Natural killer cell treated with Interleukin-12 subunit alpha and Interleukin-12 subunit beta and Interleukin-15 and Interleukin-18, amount 100 ng/mL, for 72 hours (primary cell): ENCODE results near the gene ZNF766. TPM values are rescaled to one million over a fixed set of nuclear protein-coding genes. Genes with fewer than 3 reads are reported as not detected.

Experiments used
- ATAC-seq, 2 donors: fragments of 150-1000 bp; cut with Tn5 transposase in 1 of 2; sonication (Bioruptor Pico), chemical (Tn5 transposase) in 1 of 2; 2 replicates each; pipeline ENCODE4 v1.10.0; 2021
- DNase-seq: peaks from one replicate; pipeline ENCODE4 v3.0.0; 2022; ENCODE audit warnings: low spot score
- H3K27ac Mint-ChIP-seq, 2 donors: 1 replicate in 1 of 2; 2 replicates in 1 of 2; pipeline ENCODE4 v1.8.0; 2022; ENCODE audit warnings: mixed read lengths in 2 of 2, mild to moderate bottlenecking in 1 of 2, moderate library complexity in 1 of 2
- H3K27me3 Mint-ChIP-seq, 2 donors: 1 replicate in 1 of 2; 2 replicates in 1 of 2; pipeline ENCODE4 v1.8.0; 2022; ENCODE audit warnings: mixed read lengths in 2 of 2
- H3K36me3 Mint-ChIP-seq: one replicate; pipeline ENCODE4 v1.8.0; 2022; ENCODE audit warnings: mixed read lengths
- H3K4me1 Mint-ChIP-seq, 2 donors: 1 replicate in 1 of 2; 2 replicates in 1 of 2; pipeline ENCODE4 v1.8.0; 2022; ENCODE audit warnings: low read depth in 2 of 2, mixed read lengths in 2 of 2, mild to moderate bottlenecking in 1 of 2
- H3K4me3 Mint-ChIP-seq: one replicate; pipeline ENCODE4 v1.8.0; 2022; ENCODE audit warnings: mixed read lengths
- H3K9me3 Mint-ChIP-seq: 2 replicates; pipeline ENCODE4 v1.8.0; 2022; ENCODE audit warnings: mixed read lengths
- total RNA-seq, 2 donors: library from RNA; stranded (reverse); gene quantifications; one replicate each; pipeline ENCODE4 v1.2.3, GENCODE V29; 2022

The ZNF766 gene
- 10 to 100 TPM; 13.3 to 18.1 TPM for total RNA-seq

- ATAC-seq (peak; percentile 99), DNase-seq (peak; percentile 96)
- Mint-ChIP-seq H3K4me1 (peaks cover 29 to 34% of the 10 kb centered on the region in 2 donors), H3K36me3 (peaks cover 36% of the 10 kb centered on the region), H3K27ac (peak within 1 kb of the TSS; percentile 86 to 96), H3K9me3 (peaks cover 3% of the 10 kb centered on the region), H3K27me3 (no peaks in the 10 kb centered on the region), H3K4me3 (peak within 1 kb of the TSS; percentile 95)
Measured at GRCh38 chr19:52269338-52270261, at the start of gene ZNF766. TSS of gene ZNF766 (plus strand) at chr19:52269587. CDS start at chr19:52269614, 27 bp downstream.

GRCh38 chr19:52219611-52220010 is 49.8 kb upstream of the ZNF766 start:
- no peak for DNase-seq
- Mint-ChIP-seq H3K4me1 (peaks cover 0 to 13% of the 10 kb centered on the region in 2 donors), H3K9me3 (no peaks in the 10 kb centered on the region), H3K27me3 (no peaks in the 10 kb centered on the region), H3K27ac (no peak overlapping the region), H3K36me3 (peaks cover 49% of the 10 kb centered on the region), H3K4me3 (no peak overlapping the region)
- ATAC-seq, result no peak

- no peaks in the 10 kb centered on the region for H3K27me3 Mint-ChIP-seq
- no peaks in the 10 kb centered on the region for H3K9me3 Mint-ChIP-seq
- DNase-seq (no peak), ATAC-seq (no peak)
- no peak overlapping the region for H3K27ac Mint-ChIP-seq
- H3K36me3 Mint-ChIP-seq, result peaks cover 49% of the 10 kb centered on the region
- H3K4me1 Mint-ChIP-seq, result peaks cover 0 to 20% of the 10 kb centered on the region in 2 donors
- H3K4me3 Mint-ChIP-seq, result no peak overlapping the region
Measured at GRCh38 chr19:52221031-52221430, 48.4 kb upstream of the ZNF766 start.

- DNase-seq, result no peak
- H3K4me1 Mint-ChIP-seq, result peaks cover 7 to 28% of the 10 kb centered on the region in 2 donors
- peak in 1 of 2 donors; percentile 15 for ATAC-seq
- no peaks in the 10 kb centered on the region for H3K9me3 Mint-ChIP-seq
- H3K4me3 Mint-ChIP-seq, result no peak overlapping the region
- H3K27ac Mint-ChIP-seq, result no peak overlapping the region
- H3K36me3 Mint-ChIP-seq, result peaks cover 53% of the 10 kb centered on the region
- H3K27me3 Mint-ChIP-seq, result no peaks in the 10 kb centered on the region
Measured at GRCh38 chr19:52221831-52222375, 47.5 kb upstream of the ZNF766 start.

GRCh38 chr19:52224211-52224610 is 45.2 kb upstream of the ZNF766 start:
- H3K27me3 Mint-ChIP-seq, result no peaks in the 10 kb centered on the region
- DNase-seq (no peak), ATAC-seq (no peak)
- peaks cover 10 to 32% of the 10 kb centered on the region in 2 donors for H3K4me1 Mint-ChIP-seq
- no peaks in the 10 kb centered on the region for H3K9me3 Mint-ChIP-seq
- H3K27ac Mint-ChIP-seq, result peak overlapping the region in 1 of 2 donors; percentile 3
- no peak overlapping the region for H3K4me3 Mint-ChIP-seq
- H3K36me3 Mint-ChIP-seq, result peaks cover 55% of the 10 kb centered on the region

GRCh38 chr19:52226652-52227051 is 42.7 kb upstream of the ZNF766 start:
- DNase-seq, result no peak
- peaks cover 35% of the 10 kb centered on the region for H3K36me3 Mint-ChIP-seq
- peak in 1 of 2 donors; percentile 40 for ATAC-seq
- H3K4me1 Mint-ChIP-seq, result peaks cover 10 to 34% of the 10 kb centered on the region in 2 donors
- H3K27me3 Mint-ChIP-seq, result no peaks in the 10 kb centered on the region
- H3K4me3 Mint-ChIP-seq, result no peak overlapping the region
- no peaks in the 10 kb centered on the region for H3K9me3 Mint-ChIP-seq
- H3K27ac Mint-ChIP-seq, result peak overlapping the region; percentile 59 to 84

GRCh38 chr19:52227196-52227940 is 42.0 kb upstream of the ZNF766 start:
- Mint-ChIP-seq H3K36me3 (peaks cover 34% of the 10 kb centered on the region), H3K9me3 (no peaks in the 10 kb centered on the region), H3K4me3 (no peak overlapping the region), H3K27me3 (no peaks in the 10 kb centered on the region), H3K4me1 (peaks cover 10 to 34% of the 10 kb centered on the region in 2 donors), H3K27ac (peak overlapping the region; percentile 59 to 84)
- ATAC-seq (peak in 1 of 2 donors; percentile 45), DNase-seq (no peak)

GRCh38 chr19:52227980-52228379 is 41.4 kb upstream of the ZNF766 start:
- Mint-ChIP-seq H3K4me1 (peaks cover 10 to 34% of the 10 kb centered on the region in 2 donors), H3K27ac (peak overlapping the region in 1 of 2 donors; percentile 21), H3K9me3 (no peaks in the 10 kb centered on the region), H3K27me3 (no peaks in the 10 kb centered on the region), H3K36me3 (peaks cover 30% of the 10 kb centered on the region), H3K4me3 (no peak overlapping the region)
- DNase-seq (no peak), ATAC-seq (no peak)

GRCh38 chr19:52229524-52229923 is 39.9 kb upstream of the ZNF766 start:
- ATAC-seq, result no peak
- Mint-ChIP-seq H3K9me3 (no peaks in the 10 kb centered on the region), H3K4me1 (peaks cover 10 to 30% of the 10 kb centered on the region in 2 donors), H3K27ac (no peak overlapping the region), H3K4me3 (no peak overlapping the region), H3K36me3 (peaks cover 19% of the 10 kb centered on the region), H3K27me3 (no peaks in the 10 kb centered on the region)
- DNase-seq, result no peak

GRCh38 chr19:52230685-52231084 is 38.7 kb upstream of the ZNF766 start:
- peaks cover 10 to 27% of the 10 kb centered on the region in 2 donors for H3K4me1 Mint-ChIP-seq
- H3K4me3 Mint-ChIP-seq, result no peak overlapping the region
- H3K36me3 Mint-ChIP-seq, result peaks cover 19% of the 10 kb centered on the region
- DNase-seq (no peak), ATAC-seq (no peak)
- no peaks in the 10 kb centered on the region for H3K9me3 Mint-ChIP-seq
- H3K27me3 Mint-ChIP-seq, result no peaks in the 10 kb centered on the region
- H3K27ac Mint-ChIP-seq, result peak overlapping the region in 1 of 2 donors; percentile 1

GRCh38 chr19:52231154-52231910 is 38.1 kb upstream of the ZNF766 start:
- DNase-seq (no peak), ATAC-seq (no peak)
- Mint-ChIP-seq H3K4me1 (peaks cover 8 to 20% of the 10 kb centered on the region in 2 donors), H3K9me3 (no peaks in the 10 kb centered on the region), H3K4me3 (no peak overlapping the region), H3K36me3 (peaks cover 16% of the 10 kb centered on the region), H3K27ac (peak overlapping the region; percentile 1 to 2), H3K27me3 (no peaks in the 10 kb centered on the region)

- Mint-ChIP-seq H3K4me1 (peaks cover 0 to 5% of the 10 kb centered on the region in 2 donors), H3K9me3 (no peaks in the 10 kb centered on the region), H3K4me3 (no peak overlapping the region), H3K27ac (no peak overlapping the region), H3K36me3 (no peaks in the 10 kb centered on the region), H3K27me3 (no peaks in the 10 kb centered on the region)
- ATAC-seq (no peak), DNase-seq (no peak)
Measured at GRCh38 chr19:52234406-52234805, 35.0 kb upstream of the ZNF766 start.

GRCh38 chr19:52237197-52237596 is 32.2 kb upstream of the ZNF766 start:
- Mint-ChIP-seq H3K27ac (no peak overlapping the region), H3K9me3 (no peaks in the 10 kb centered on the region), H3K36me3 (no peaks in the 10 kb centered on the region), H3K4me1 (no peaks in the 10 kb centered on the region), H3K4me3 (no peak overlapping the region), H3K27me3 (no peaks in the 10 kb centered on the region)
- no peak for ATAC-seq
- DNase-seq, result no peak
